C4-2B (cell line): ENCODE data around the gene NHSL2.

ENCODE experiments used
- H3K27ac ChIP-seq: fragments of 450-650 bp; 2 replicates; pipeline ENCODE4 v1.5.1; 2017
- ZFX ChIP-seq: fragments of 450-650 bp; IDR thresholded peaks from 2 replicates; pipeline ENCODE4 v1.6.1; 2017
- TF ChIP-seq, protein P1 (sequence below): fragments of 450-650 bp; conservative IDR thresholded peaks from 2 replicates; pipeline ENCODE4 v1.5.1; 2017; ENCODE audit warnings: mild to moderate bottlenecking

Gene NHSL2

DNA sequence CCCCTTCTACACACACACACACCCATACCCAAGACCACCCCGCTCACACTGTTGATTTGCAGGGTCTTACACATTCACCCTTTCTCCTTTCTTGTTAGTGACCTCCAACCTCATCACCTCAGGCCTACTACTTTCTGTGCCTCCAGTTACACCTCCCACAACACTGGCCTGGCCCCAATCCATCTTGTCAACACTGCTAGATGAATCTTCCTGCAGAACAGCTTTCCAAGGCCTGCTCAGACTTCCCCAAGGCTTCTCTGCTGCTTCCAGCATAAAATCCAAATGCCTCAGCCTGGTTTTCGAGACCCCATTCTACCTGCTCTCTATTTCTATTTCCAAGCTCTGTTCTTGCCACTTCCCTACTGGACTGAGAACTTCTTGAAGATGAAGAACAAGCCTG lies 79.9 kb downstream of the NHSL2 start:
- no peak overlapping the region for H3K27ac ChIP-seq
- no peak for TF ChIP-seq ZFX
- TF ChIP-seq, protein P1, sequence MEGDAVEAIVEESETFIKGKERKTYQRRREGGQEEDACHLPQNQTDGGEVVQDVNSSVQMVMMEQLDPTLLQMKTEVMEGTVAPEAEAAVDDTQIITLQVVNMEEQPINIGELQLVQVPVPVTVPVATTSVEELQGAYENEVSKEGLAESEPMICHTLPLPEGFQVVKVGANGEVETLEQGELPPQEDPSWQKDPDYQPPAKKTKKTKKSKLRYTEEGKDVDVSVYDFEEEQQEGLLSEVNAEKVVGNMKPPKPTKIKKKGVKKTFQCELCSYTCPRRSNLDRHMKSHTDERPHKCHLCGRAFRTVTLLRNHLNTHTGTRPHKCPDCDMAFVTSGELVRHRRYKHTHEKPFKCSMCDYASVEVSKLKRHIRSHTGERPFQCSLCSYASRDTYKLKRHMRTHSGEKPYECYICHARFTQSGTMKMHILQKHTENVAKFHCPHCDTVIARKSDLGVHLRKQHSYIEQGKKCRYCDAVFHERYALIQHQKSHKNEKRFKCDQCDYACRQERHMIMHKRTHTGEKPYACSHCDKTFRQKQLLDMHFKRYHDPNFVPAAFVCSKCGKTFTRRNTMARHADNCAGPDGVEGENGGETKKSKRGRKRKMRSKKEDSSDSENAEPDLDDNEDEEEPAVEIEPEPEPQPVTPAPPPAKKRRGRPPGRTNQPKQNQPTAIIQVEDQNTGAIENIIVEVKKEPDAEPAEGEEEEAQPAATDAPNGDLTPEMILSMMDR: no peak

DNA sequence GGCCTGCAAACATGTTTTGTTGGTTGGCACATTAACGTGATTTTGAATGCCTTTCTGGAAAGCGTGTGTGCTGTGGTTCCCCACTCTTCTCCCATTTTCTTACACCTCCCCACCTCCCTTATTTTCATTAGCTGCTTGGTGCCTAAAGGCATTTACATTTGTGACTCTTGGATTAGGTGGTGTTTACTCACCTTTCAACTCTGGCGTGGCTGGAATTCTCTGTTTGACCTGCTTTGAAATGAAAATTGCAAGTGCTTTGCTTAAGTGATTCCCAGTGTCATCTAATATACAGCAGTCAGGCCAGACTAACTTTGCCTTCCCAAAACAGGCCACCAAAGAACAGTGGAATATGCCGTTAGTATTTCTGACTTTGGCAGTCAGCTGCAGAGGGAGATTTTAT lies 80.5 kb downstream of the NHSL2 start:
- H3K27ac ChIP-seq: no peak overlapping the region
- TF ChIP-seq, protein P1: no peak
- TF ChIP-seq ZFX: no peak

DNA sequence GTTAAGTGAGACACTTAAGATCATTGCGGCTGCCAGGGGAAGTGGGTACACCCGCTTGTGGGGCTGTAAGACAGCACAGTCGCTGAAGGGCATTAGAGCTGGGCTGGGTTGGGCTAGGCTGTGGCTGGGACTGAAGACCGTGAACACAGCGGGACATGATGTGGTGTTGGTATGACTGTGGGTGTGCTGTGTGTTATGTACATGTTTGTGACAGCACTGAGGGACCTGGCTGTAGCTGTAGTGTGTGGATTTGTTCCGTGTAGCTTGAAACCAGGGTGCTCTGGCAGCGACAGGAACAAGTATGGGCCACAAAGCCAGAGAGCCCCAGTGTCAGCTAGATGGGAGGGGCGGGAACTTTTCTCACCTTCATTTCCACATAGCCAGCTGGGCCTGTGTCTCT lies 82.1 kb downstream of the NHSL2 start:
- H3K27ac ChIP-seq: no peak overlapping the region
- TF ChIP-seq, protein P1: no peak
- TF ChIP-seq ZFX: no peak

DNA sequence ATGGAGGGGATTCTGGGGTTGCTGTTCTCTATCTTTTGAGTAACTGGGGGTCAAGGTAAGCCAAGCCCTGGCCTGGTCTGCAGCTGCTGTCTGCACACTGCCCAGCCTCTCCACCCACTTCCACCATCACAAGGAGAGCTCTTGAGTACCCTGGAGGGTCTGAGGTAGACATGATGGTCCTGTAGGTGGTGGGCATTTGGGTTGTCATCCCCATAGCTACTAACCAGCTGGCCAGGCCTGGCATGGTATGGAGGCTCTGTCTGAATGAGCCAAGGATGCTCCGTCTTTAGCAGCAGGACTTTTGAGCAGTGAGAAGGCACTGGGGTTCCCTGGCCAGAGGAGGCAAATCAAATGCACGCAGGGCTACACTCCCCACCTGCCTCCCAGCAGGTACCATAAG lies 82.7 kb downstream of the NHSL2 start:
- H3K27ac ChIP-seq: no peak overlapping the region
- TF ChIP-seq ZFX: no peak
- TF ChIP-seq, protein P1: no peak

DNA sequence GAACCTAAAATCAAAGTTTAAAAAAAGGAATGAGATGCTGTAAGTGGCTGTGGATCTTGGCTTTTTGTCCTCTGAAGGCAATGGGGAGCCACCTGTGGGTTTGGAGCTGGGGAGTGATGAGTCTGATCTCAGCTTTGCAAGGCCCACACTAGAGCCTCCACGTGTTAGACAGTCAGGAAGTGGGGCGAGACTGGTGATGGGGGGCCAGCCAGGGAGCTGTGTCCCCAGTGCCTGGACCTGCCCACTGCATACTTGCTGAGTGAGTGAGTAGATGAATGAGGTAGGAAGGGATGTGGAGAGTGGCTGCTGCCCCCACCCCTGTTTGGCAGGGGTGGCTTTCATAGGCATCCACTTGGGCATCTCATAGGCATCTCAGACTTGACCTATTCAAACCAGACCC lies 84.0 kb downstream of the NHSL2 start:
- TF ChIP-seq, protein P1: no peak
- TF ChIP-seq ZFX: no peak
- no peak overlapping the region for H3K27ac ChIP-seq

DNA sequence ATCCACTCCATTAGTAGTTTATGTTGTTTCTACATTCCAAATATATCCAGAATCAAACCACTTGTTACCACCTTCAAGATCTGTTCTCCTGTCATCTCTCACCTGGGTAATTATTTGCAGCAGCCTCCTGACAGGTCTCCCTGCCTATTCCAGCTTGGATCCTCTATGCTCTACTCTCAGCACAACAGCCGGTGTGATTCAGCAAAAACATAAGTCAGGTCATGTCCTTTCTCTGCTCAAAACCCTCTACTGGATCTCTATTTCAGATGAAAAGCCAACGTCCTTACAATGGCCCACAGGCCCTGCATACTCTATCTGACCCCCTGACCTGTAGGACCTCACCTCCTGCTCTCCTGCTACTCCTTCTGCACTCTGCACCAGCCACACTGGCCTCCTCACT lies 84.5 kb downstream of the NHSL2 start:
- TF ChIP-seq ZFX: no peak
- TF ChIP-seq, protein P1: no peak
- no peak overlapping the region for H3K27ac ChIP-seq

DNA sequence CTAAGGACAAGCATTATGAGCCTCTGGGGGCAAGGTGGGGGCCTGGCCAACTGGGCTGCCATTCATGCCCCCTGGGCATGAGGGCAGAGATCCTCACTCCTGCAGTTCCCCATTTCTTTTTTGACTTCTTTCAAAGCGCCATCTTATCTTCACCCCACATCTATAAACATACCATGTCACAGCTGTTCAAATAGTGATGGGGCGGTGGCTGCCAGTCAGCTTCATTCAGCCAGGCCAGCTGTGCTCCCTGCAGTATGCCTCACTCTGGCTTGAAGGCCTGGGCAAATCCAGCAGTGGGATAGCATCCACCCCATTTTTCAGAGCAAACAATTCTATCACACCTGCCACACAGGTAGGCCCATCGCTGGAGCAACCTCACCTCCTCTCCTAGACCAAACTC lies 85.5 kb downstream of the NHSL2 start:
- TF ChIP-seq ZFX: no peak
- TF ChIP-seq, protein P1: no peak

DNA sequence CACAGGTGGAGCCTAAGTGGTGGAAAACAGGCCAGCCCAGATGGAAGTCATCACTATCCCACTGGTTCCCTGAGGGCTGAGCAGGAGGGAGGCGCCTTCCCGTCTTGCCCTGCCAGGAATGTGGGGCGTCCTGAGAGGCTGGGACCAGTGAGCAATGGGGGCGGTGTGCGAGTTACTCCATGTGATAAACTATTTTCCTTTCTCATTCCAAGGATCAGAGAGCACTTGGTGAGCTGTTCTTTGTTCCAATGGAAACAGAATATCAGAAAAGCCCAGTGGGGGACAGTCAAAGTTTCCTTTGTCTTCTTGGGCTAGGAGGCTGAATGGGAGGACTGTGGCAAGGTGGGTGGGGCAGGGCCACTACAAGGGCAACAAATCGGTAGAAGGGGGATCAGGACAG lies 86.2 kb downstream of the NHSL2 start:
- TF ChIP-seq, protein P1: no peak
- TF ChIP-seq ZFX: no peak
- no peak overlapping the region for H3K27ac ChIP-seq

More for the DNA sequence above, 85.5 kb downstream of the NHSL2 start:
- H3K27ac ChIP-seq: no peak overlapping the region
